ENCODE measurements around the gene ZBTB20. TPM values are rescaled to one million over a fixed set of nuclear protein-coding genes. Genes with fewer than 3 reads are reported as not detected.

The ZBTB20 gene
- total and polyA plus RNA-seq, 2 donors (not counting 1 experiment from before 2014, with no cell fraction given), result 4.0 to 22.5 TPM

- no peaks in the 10 kb centered on the region for H3K9me3 ChIP-seq (ENCODE audit: control insufficient read depth, insufficient read depth, low read depth, low read length)
- H3K4me2 ChIP-seq (ENCODE audit: extremely low read depth, insufficient read depth, low read length), result peak overlapping the region; percentile 8
- no peak overlapping the region for H3K9ac ChIP-seq (ENCODE audit: insufficient read depth, low read length)
- no peak overlapping the region for H3K4me3 ChIP-seq (replicated peaks in 1 of 4; ENCODE audit: control extremely low read depth in 1 of 4, insufficient read depth in 1 of 4, low read depth in 3 of 4, low read length in 4 of 4)
- H2AFZ ChIP-seq (ENCODE audit: low read length), result no peak overlapping the region
- no peak overlapping the region for H3K27ac ChIP-seq (ENCODE audit: insufficient read depth, low read length)
- TF ChIP-seq EZH2 (IDR thresholded peaks at IDR 0.05; ENCODE audit: low read length, missing control alignments) (no peak), CTCF (conservative IDR thresholded peaks at IDR 0.05 in 1 of 2, IDR thresholded peaks at IDR 0.05 in 1 of 2; ENCODE audit: low read depth in 1 of 2, low read length in 2 of 2) (no peak)
- H3K79me2 ChIP-seq (ENCODE audit: control insufficient read depth, insufficient read depth, low read length), result no peaks in the 10 kb centered on the region
- no peaks in the 10 kb centered on the region for H3K27me3 ChIP-seq (ENCODE audit: control insufficient read depth, insufficient read depth, low read length)
- H4K20me1 ChIP-seq (ENCODE audit: control insufficient read depth, extremely low read depth, insufficient read depth, low read length), result peaks cover under 1% of the 10 kb centered on the region
- H3K4me1 ChIP-seq (ENCODE audit: control insufficient read depth, extremely low read depth, insufficient read depth, low read length), result peaks cover 5% of the 10 kb centered on the region
- H3K36me3 ChIP-seq (ENCODE audit: control insufficient read depth, insufficient read depth, low read length), result no peaks in the 10 kb centered on the region
- DNase-seq (ENCODE audit: low read depth in 2 of 2), result peak; percentile 18 to 84
These were observed 84.6 kb downstream of the ZBTB20 start for GRCh38 chr3:115062412-115062956.

GRCh38 chr3:115062009-115062408 is 85.1 kb downstream of the ZBTB20 start:
- DNase-seq (ENCODE audit: low read depth in 2 of 2), result peak in 1 of 2 donors; percentile 24
- no peaks in the 10 kb centered on the region for H3K36me3 ChIP-seq (ENCODE audit: control insufficient read depth, insufficient read depth, low read length)
- no peaks in the 10 kb centered on the region for H3K79me2 ChIP-seq (ENCODE audit: control insufficient read depth, insufficient read depth, low read length)
- no peak for TF ChIP-seq EZH2 (IDR thresholded peaks at IDR 0.05; ENCODE audit: low read length, missing control alignments)
- H3K27me3 ChIP-seq (ENCODE audit: control insufficient read depth, insufficient read depth, low read length), result no peaks in the 10 kb centered on the region
- H2AFZ ChIP-seq (ENCODE audit: low read length), result no peak overlapping the region
- no peak overlapping the region for H3K4me3 ChIP-seq (replicated peaks in 1 of 4; ENCODE audit: control extremely low read depth in 1 of 4, insufficient read depth in 1 of 4, low read depth in 3 of 4, low read length in 4 of 4)
- no peaks in the 10 kb centered on the region for H4K20me1 ChIP-seq (ENCODE audit: control insufficient read depth, extremely low read depth, insufficient read depth, low read length)
- H3K4me1 ChIP-seq (ENCODE audit: control insufficient read depth, extremely low read depth, insufficient read depth, low read length), result peaks cover 5% of the 10 kb centered on the region
- H3K9me3 ChIP-seq (ENCODE audit: control insufficient read depth, insufficient read depth, low read depth, low read length), result no peaks in the 10 kb centered on the region
- H3K27ac ChIP-seq (ENCODE audit: insufficient read depth, low read length), result no peak overlapping the region
- no peak overlapping the region for H3K9ac ChIP-seq (ENCODE audit: insufficient read depth, low read length)
- H3K4me2 ChIP-seq (ENCODE audit: extremely low read depth, insufficient read depth, low read length), result no peak overlapping the region

- Histone ChIP-seq H3K4me1 (ENCODE audit: control insufficient read depth, extremely low read depth, insufficient read depth, low read length) (no peaks in the 10 kb centered on the region), H3K27ac (ENCODE audit: insufficient read depth, low read length) (no peak overlapping the region), H3K9ac (ENCODE audit: insufficient read depth, low read length) (no peak overlapping the region), H4K20me1 (ENCODE audit: control insufficient read depth, extremely low read depth, insufficient read depth, low read length) (no peaks in the 10 kb centered on the region), H3K79me2 (ENCODE audit: control insufficient read depth, insufficient read depth, low read length) (no peaks in the 10 kb centered on the region), H3K36me3 (ENCODE audit: control insufficient read depth, insufficient read depth, low read length) (no peaks in the 10 kb centered on the region), H3K9me3 (ENCODE audit: control insufficient read depth, insufficient read depth, low read depth, low read length) (no peaks in the 10 kb centered on the region), H3K27me3 (ENCODE audit: control insufficient read depth, insufficient read depth, low read length) (no peaks in the 10 kb centered on the region), H2AFZ (ENCODE audit: low read length) (no peak overlapping the region), H3K4me3 (replicated peaks in 1 of 4; ENCODE audit: control extremely low read depth in 1 of 4, insufficient read depth in 1 of 4, low read depth in 3 of 4, low read length in 4 of 4) (no peak overlapping the region), H3K4me2 (ENCODE audit: extremely low read depth, insufficient read depth, low read length) (no peak overlapping the region)
- peak in 1 of 2 donors; percentile 29 for DNase-seq (ENCODE audit: low read depth in 2 of 2)
- TF ChIP-seq EZH2 (IDR thresholded peaks at IDR 0.05; ENCODE audit: low read length, missing control alignments) (no peak), CTCF (conservative IDR thresholded peaks at IDR 0.05 in 1 of 2, IDR thresholded peaks at IDR 0.05 in 1 of 2; ENCODE audit: low read depth in 1 of 2, low read length in 2 of 2) (no peak)
These were observed 94.2 kb downstream of the ZBTB20 start for GRCh38 chr3:115052906-115053305.
